ENCODE data around the gene EPGN. TPM values are rescaled to one million over a fixed set of nuclear protein-coding genes. Genes with fewer than 3 reads are reported as not detected.

The EPGN gene
- total and polyA plus RNA-seq, 2 experiments from 2014 or later = not detected

GRCh38 chr4:74364652-74365491, 56.6 kb downstream of the EPGN start, which contains the start of gene EREG:
EREG (plus strand) TSS chr4:74365145; CDS start chr4:74365309, 164 bp downstream.
- DNase-seq (ENCODE audit: low read depth in 1 of 2, low spot score in 1 of 2) = peak; percentile 62
- Histone ChIP-seq H3K9me3 (ENCODE audit: low read depth) (no peaks in the 10 kb centered on the region), H3K4me3 (peak within 1 kb of the TSS; percentile 22), H3K4me1 (ENCODE audit: low read depth) (peaks cover 19% of the 10 kb centered on the region), H3K27me3 (peaks cover 39% of the 10 kb centered on the region), H3K27ac (no peak within 1 kb of the TSS), H3K36me3 (no peaks in the 10 kb centered on the region)
- TF ChIP-seq, protein P1, sequence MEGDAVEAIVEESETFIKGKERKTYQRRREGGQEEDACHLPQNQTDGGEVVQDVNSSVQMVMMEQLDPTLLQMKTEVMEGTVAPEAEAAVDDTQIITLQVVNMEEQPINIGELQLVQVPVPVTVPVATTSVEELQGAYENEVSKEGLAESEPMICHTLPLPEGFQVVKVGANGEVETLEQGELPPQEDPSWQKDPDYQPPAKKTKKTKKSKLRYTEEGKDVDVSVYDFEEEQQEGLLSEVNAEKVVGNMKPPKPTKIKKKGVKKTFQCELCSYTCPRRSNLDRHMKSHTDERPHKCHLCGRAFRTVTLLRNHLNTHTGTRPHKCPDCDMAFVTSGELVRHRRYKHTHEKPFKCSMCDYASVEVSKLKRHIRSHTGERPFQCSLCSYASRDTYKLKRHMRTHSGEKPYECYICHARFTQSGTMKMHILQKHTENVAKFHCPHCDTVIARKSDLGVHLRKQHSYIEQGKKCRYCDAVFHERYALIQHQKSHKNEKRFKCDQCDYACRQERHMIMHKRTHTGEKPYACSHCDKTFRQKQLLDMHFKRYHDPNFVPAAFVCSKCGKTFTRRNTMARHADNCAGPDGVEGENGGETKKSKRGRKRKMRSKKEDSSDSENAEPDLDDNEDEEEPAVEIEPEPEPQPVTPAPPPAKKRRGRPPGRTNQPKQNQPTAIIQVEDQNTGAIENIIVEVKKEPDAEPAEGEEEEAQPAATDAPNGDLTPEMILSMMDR (IDR thresholded peaks at IDR 0.05; ENCODE audit: low read depth, low read length) = no peak

DNA sequence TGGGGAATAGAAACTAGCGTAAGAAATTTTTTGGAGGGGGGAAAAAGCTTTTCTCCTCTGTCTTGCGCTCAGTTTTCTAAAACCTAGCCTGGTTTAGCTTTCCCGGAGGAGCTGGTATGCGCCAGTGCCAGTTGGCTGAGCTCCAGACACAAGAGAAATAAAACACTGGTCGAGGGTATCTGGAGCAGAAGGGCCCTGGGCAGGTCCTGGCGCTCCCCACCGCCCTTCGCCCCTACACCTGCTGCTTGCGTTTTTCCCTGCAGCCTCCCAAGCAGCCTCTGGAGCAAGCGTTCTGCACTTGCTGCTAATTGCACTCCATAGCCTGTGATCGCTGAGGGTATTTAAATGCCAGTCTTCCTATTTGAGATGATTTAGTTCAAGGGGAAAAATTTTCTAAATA, 57.5 kb downstream of the EPGN start:
- TF ChIP-seq, protein P1 (IDR thresholded peaks at IDR 0.05; ENCODE audit: low read depth, low read length) = no peak
- H3K4me1 ChIP-seq (ENCODE audit: low read depth) = peaks cover 19% of the 10 kb centered on the region
- no peaks in the 10 kb centered on the region for H3K36me3 ChIP-seq
- peak; percentile 42 to 54 for DNase-seq (ENCODE audit: low read depth in 1 of 2, low spot score in 1 of 2)
- H3K4me3 ChIP-seq = peak overlapping the region; percentile 22
- H3K9me3 ChIP-seq (ENCODE audit: low read depth) = no peaks in the 10 kb centered on the region
- peaks cover 39% of the 10 kb centered on the region for H3K27me3 ChIP-seq
- no peak overlapping the region for H3K27ac ChIP-seq

Other genes starting within 250 kb of the EPGN start
- gene CXCL2, start 209.3 kb upstream of the EPGN start, total RNA-seq = not detected in 2 replicates
- gene CXCL2, start 209.3 kb upstream of the EPGN start, polyA plus RNA-seq = not detected in 2 replicates
- gene MTHFD2L, start 150.4 kb upstream of the EPGN start, total RNA-seq = 9.2 and 12.3 TPM in 2 replicates
- 10.8 and 12.0 TPM in 2 replicates for gene MTHFD2L, start 150.4 kb upstream of the EPGN start, polyA plus RNA-seq
- not detected in 2 replicates for gene EREG, start 56.7 kb downstream of the EPGN start, total RNA-seq
- gene EREG, start 56.7 kb downstream of the EPGN start, polyA plus RNA-seq = not detected in 2 replicates
- gene AREG, start 136.7 kb downstream of the EPGN start, total RNA-seq = not detected in 2 replicates
- gene AREG, start 136.7 kb downstream of the EPGN start, polyA plus RNA-seq = 0.65 TPM in 1 of 2 replicates, not detected in the other

Measured in cardiac muscle cell (in vitro differentiated cells and primary cell).